HepG2 (cell line): ENCODE results near the gene COX14. TPM values are rescaled to one million over a fixed set of nuclear protein-coding genes. Genes with fewer than 3 reads are reported as not detected.

Experiments
- HOXA9 ChIP-seq: sonication (generic); formaldehyde crosslinking; IDR thresholded peaks from 2 replicates; pipeline ENCODE4 v1.8.1; 2022; ENCODE audit warnings: missing genetic modification reagents, mild to moderate bottlenecking, moderate library complexity, borderline replicate concordance
- NCOA2 ChIP-seq: sonication (generic); formaldehyde crosslinking; IDR thresholded peaks from 2 replicates; pipeline ENCODE4 v1.8.0; 2022; ENCODE audit warnings: inconsistent platforms
- NFRKB ChIP-seq: fragments of 450-650 bp; IDR thresholded peaks from 2 replicates; pipeline ENCODE4 v1.6.1; 2017
- SNAPC2 ChIP-seq: sonication (generic); formaldehyde crosslinking; IDR thresholded peaks from 2 replicates; pipeline ENCODE4 v1.8.1; 2022; ENCODE audit warnings: mild to moderate bottlenecking, missing genetic modification reagents
- ZBTB40 ChIP-seq, 2 experiments: fragments of 450-650 bp in 1 of 2; sonication (generic) in 1 of 2; formaldehyde crosslinking in 1 of 2; IDR thresholded peaks; 2 replicates each; pipeline versions ENCODE4 v1.6.1 to v1.8.0; 2016 to 2022; ENCODE audit warnings: antibody characterized with exemption in 1 of 2, mild to moderate bottlenecking in 1 of 2, missing genetic modification reagents in 1 of 2
- ZHX2 ChIP-seq, 2 experiments: sonication (generic) in 1 of 2; formaldehyde crosslinking in 1 of 2; IDR thresholded peaks; 2 replicates each; pipeline versions ENCODE4 v1.6.1 to v1.9.0; 2014 to 2022; ENCODE audit warnings: antibody characterized with exemption in 1 of 2, borderline replicate concordance in 1 of 2, inconsistent platforms in 1 of 2, low read depth in 1 of 2, missing genetic modification reagents in 1 of 2
- ZNF281 ChIP-seq: sonication (generic); formaldehyde crosslinking; IDR thresholded peaks from 2 replicates; pipeline ENCODE4 v1.4.0; 2020; ENCODE audit warnings: missing genetic modification reagents, borderline replicate concordance
- ZNF577 ChIP-seq: sonication (generic); formaldehyde crosslinking; IDR thresholded peaks from 2 replicates; pipeline ENCODE4 v1.4.0; 2020; ENCODE audit warnings: mild to moderate bottlenecking, low read depth, missing genetic modification reagents, borderline replicate concordance
- ZNF792 ChIP-seq: IDR thresholded peaks from 2 replicates; pipeline ENCODE4 v1.6.1; 2016
- polyA plus RNA-seq, 8 experiments: library from polyadenylated mRNA; depleted of rRNA in 3 of 8; stranded (reverse) in 7 of 8; unstranded in 1 of 8; fragments of >200 nt; fragmentation: Illumina TruSeq in 4 of 8; extraction: Trizol in 4 of 8; gene quantifications; 2 replicates each; pipeline versions ENCODE4 v1.2.1 to v1.2.3, GENCODE V29; 2011 to 2016; ENCODE audit warnings: low read depth in 4 of 8, missing spikeins in 1 of 8, mixed read lengths in 1 of 8; ENCODE audit not compliant: insufficient read depth in 1 of 8
- total RNA-seq, 5 experiments: library from RNA; depleted of rRNA; stranded (reverse); fragments of >200 nt; fragmentation: Illumina TruSeq; extraction: Trizol; gene quantifications; 2 replicates each; pipeline ENCODE4 v1.2.3, GENCODE V29; 2016; ENCODE audit warnings: low read depth in 1 of 5

Gene COX14
- total and polyA plus RNA-seq, 2 of the 13 experiments (the other 11 are each of a cell fraction or from before 2014, with no cell fraction given): 53.0 to 71.6 TPM

- no peak for TF ChIP-seq ZNF281 (CRISPR knock-in tag)
- TF ChIP-seq HOXA9 (CRISPR knock-in tag): no peak
- TF ChIP-seq ZBTB40 (IDR thresholded peaks at IDR 0.05): peak; percentile 26; the same call in 1 of the 2 replicates
- TF ChIP-seq ZBTB40 (CRISPR knock-in tag; IDR thresholded peaks at IDR 0.05): 0 out of 2 replicates have a peak, but pooled peaks have one; percentile 19
- TF ChIP-seq ZNF792 (CRISPR knock-in tag): no peak
- no peak for TF ChIP-seq ZNF577
- no peak for TF ChIP-seq NFRKB
- TF ChIP-seq NCOA2: no peak
- peak; percentile 91; the same call in 1 of the 2 replicates for TF ChIP-seq SNAPC2
- peak; percentile 56; the same call in 1 of the 2 replicates for TF ChIP-seq ZHX2 (IDR thresholded peaks at IDR 0.05; ENCODE audit: low read depth)
- TF ChIP-seq ZHX2 (CRISPR knock-in tag; IDR thresholded peaks at IDR 0.05; ENCODE audit: borderline replicate concordance): no peak
These were observed at the start of gene COX14 (continued) for GRCh38 chr12:50111693-50112455.
